ENCODE data around the gene SLC25A1. TPM values are rescaled to one million over a fixed set of nuclear protein-coding genes. Genes with fewer than 3 reads are reported as not detected.

SLC25A1 gene
- total RNA-seq, 2 experiments from 2014 or later = 56.4 to 57.6 TPM

GRCh38 chr22:19127329-19128008, 51.1 kb downstream of the SLC25A1 start:
- DNase-seq = no peak
- ChIA-PET POLR2A (interaction anchor here (1.0 kb wide), 1 partner anchor 12 kb away, joined by 3 read pairs; no protein-coding TSS in a partner anchor), CTCF (no interaction called here)
- intact Hi-C loops (cut with micrococcal nuclease) = no loop called here
- no peaks in the 10 kb centered on the region for H3K9me3 Mint-ChIP-seq
- H3K27ac Mint-ChIP-seq = no peak overlapping the region
- H3K27me3 Mint-ChIP-seq = no peaks in the 10 kb centered on the region
- H3K4me3 Mint-ChIP-seq = no peak overlapping the region
- ATAC-seq = no peak
- H3K4me1 Mint-ChIP-seq (ENCODE audit: low read depth) = no peaks in the 10 kb centered on the region
- no peak for TF ChIP-seq CTCF (IDR thresholded peaks at IDR 0.05)
- H3K36me3 Mint-ChIP-seq (ENCODE audit: low read depth) = peaks cover 9% of the 10 kb centered on the region

- Mint-ChIP-seq H3K36me3 (ENCODE audit: low read depth) (peaks cover 5% of the 10 kb centered on the region), H3K9me3 (no peaks in the 10 kb centered on the region), H3K27ac (no peak overlapping the region), H3K27me3 (no peaks in the 10 kb centered on the region), H3K4me1 (ENCODE audit: low read depth) (no peaks in the 10 kb centered on the region), H3K4me3 (no peak overlapping the region)
- DNase-seq (no peak), ATAC-seq (no peak)
- CTCF ChIA-PET = no interaction called here
- POLR2A ChIA-PET = interaction anchor here (1.0 kb wide), 1 partner anchor 11 kb away, joined by 3 read pairs; no protein-coding TSS in a partner anchor
- intact Hi-C loops (cut with micrococcal nuclease) = no loop called here
- TF ChIP-seq CTCF (IDR thresholded peaks at IDR 0.05) = no peak
Measured at GRCh38 chr22:19126309-19127273, 51.9 kb downstream of the SLC25A1 start.

Other genes starting within 250 kb of the SLC25A1 start
- not detected for gene PRODH, start 242.4 kb downstream of the SLC25A1 start, total RNA-seq
- 10 to 100 TPM; 18.0 to 20.0 TPM for gene DGCR2, start 56.3 kb downstream of the SLC25A1 start, total RNA-seq
- gene TSSK2, start 47.4 kb downstream of the SLC25A1 start, total RNA-seq = not detected
- 10 to 100 TPM; 11.7 to 12.9 TPM for gene ESS2, start 34.1 kb downstream of the SLC25A1 start, total RNA-seq
- not detected for gene GSC2, start 28.4 kb downstream of the SLC25A1 start, total RNA-seq
- under 1 TPM; 0.45 to 0.65 TPM for gene CLTCL1, start 113.0 kb upstream of the SLC25A1 start, total RNA-seq

Measured in activated CD8-positive, alpha-beta T cell treated with anti-CD3 and anti-CD28 coated beads for 36 hours (primary cell).